ENCODE measurements around the gene SMU1.

Gene SMU1

GRCh38 chr9:33032865-33033264 is 43.6 kb downstream of the SMU1 start:
- H3K27ac ChIP-seq = no peak overlapping the region
- TF ChIP-seq, protein P1, sequence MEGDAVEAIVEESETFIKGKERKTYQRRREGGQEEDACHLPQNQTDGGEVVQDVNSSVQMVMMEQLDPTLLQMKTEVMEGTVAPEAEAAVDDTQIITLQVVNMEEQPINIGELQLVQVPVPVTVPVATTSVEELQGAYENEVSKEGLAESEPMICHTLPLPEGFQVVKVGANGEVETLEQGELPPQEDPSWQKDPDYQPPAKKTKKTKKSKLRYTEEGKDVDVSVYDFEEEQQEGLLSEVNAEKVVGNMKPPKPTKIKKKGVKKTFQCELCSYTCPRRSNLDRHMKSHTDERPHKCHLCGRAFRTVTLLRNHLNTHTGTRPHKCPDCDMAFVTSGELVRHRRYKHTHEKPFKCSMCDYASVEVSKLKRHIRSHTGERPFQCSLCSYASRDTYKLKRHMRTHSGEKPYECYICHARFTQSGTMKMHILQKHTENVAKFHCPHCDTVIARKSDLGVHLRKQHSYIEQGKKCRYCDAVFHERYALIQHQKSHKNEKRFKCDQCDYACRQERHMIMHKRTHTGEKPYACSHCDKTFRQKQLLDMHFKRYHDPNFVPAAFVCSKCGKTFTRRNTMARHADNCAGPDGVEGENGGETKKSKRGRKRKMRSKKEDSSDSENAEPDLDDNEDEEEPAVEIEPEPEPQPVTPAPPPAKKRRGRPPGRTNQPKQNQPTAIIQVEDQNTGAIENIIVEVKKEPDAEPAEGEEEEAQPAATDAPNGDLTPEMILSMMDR (IDR thresholded peaks at IDR 0.05) = no peak
- no peak for TF ChIP-seq ZFX (IDR thresholded peaks at IDR 0.05; ENCODE audit: borderline replicate concordance)

DNA sequence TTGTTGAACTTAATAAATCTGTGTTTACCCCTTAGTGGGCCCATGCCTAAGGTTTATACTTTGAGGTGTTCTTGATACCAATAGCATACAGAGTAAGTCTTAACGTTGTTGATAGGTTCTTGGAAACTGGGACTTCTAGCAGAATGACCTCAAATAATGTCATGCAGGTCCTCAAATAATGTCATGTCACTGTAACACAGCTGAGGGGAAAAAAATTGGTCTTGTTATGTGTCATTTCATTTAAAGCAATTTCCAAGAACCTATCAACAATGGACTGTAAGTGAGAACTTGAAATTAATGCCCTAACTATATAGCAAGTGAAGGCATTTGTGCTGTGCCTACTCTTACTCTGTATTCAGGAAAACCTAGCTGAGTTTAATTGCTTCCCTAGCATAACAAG is 44.2 kb downstream of the SMU1 start:
- no peak overlapping the region for H3K27ac ChIP-seq
- TF ChIP-seq, protein P1 (IDR thresholded peaks at IDR 0.05) = no peak
- no peak for TF ChIP-seq ZFX (IDR thresholded peaks at IDR 0.05; ENCODE audit: borderline replicate concordance)

DNA sequence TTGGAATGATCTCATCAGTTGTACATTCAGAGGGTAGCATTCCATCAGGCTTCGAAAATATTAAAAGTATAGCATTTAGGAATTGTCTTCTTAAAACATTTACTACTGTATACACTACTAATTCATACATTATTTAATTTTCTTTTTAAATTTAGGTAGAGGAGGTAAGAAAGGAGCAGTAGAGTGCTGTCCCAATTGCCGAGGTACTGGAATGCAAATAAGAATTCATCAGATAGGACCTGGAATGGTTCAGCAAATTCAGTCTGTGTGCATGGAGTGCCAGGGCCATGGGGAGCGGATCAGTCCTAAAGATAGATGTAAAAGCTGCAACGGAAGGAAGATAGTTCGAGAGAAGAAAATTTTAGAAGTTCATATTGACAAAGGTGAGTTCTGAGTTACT is 46.2 kb downstream of the SMU1 start:
- TF ChIP-seq, protein P1 (IDR thresholded peaks at IDR 0.05) = no peak
- TF ChIP-seq ZFX (IDR thresholded peaks at IDR 0.05; ENCODE audit: borderline replicate concordance) = no peak
- no peak overlapping the region for H3K27ac ChIP-seq

DNA sequence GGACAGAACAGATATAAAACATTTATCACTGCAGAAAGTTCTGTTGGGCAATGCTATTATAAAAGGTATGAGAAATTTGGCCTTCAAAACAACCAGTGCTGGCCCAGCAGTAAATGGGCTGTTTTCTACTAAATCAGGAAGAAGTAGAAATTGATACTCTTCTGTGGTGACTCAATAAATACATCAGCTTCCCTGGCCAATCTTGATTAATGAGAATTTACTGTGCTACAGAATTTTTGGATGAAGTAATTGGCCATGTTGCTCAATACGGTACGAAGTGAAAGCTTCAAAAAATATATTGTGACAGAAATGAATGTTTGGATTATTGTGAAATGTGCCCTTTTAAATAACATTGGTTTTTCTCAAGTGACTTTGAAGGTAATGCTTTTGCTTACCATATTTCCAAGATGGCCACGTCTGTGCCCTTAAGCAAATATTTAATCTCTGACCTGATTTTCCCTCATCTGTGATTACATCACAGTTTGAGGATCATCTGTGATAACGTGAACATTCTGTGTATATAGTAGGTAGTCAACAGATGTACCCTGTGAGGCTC is 47.2 kb downstream of the SMU1 start:
- peak overlapping the region; percentile 17 for H3K27ac ChIP-seq
- TF ChIP-seq ZFX (IDR thresholded peaks at IDR 0.05; ENCODE audit: borderline replicate concordance) = no peak
- TF ChIP-seq, protein P1 (IDR thresholded peaks at IDR 0.05) = no peak

DNA sequence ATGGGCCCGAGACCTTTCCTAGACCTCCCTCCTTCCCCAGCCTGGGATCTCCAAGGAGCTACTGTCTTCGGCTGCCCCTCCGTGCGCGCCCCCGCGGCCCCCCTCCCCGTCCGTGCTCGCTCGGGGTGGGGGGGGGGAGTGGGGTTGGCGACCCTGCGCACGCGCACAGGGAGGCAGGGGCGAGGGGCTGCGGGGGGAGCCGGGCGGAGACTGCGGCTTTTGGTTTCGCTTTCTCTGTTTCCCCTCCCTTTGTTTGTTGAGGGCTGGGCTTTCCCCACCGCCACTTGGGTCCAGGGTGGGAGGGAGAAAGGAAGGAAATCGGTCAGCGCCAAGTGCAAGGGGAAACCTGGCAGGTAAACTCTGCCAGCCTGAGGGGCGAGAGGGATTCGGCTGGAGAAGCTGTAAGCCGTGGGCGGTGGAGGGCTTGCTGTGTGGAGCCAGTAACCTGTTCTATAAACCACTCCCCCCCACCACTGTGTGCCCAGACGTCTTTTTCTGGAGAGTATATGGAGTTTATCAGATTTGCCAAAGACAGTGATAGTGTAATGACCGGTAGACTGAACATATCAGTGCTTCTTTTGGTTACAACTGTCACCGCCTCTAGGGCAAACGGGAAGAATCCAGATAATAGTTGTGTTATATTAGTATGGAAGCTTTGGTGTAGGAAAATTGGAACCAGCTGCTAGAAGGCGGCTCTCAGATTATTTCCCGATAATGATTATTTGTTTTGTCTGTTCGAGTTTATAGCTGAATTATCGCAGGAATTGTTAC is 50.7 kb downstream of the SMU1 start:
- no peak for TF ChIP-seq ZFX (IDR thresholded peaks at IDR 0.05; ENCODE audit: borderline replicate concordance)
- TF ChIP-seq, protein P1 (IDR thresholded peaks at IDR 0.05) = no peak
- H3K27ac ChIP-seq = peak overlapping the region; percentile 90

DNA sequence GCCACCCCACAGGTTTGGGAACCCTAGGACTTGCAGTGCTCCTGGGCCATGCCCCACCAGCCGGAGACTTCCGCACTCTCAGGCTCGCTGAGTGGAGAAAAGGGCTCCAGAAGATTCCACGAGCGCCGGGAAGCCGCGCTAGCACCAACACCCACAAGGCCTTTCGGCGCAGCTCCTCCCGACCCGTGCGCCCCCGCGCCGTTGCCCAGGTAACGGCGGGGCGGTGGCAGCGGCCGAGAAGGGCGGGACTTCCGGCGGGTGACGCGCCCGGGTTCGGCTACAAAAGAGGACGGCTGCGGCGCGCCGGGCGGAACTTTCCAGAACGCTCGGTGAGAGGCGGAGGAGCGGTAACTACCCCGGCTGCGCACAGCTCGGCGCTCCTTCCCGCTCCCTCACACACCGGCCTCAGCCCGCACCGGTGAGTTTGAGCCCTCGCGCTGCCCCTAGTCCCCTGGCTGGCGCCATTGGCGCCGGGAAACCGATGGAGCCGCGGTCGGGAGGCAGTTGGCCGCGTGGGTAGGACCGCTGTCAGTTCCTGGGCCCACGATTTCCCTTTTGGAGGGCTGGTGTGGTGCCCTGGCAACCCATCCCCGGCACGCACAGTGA is 51.4 kb downstream of the SMU1 start, which contains the start of gene DNAJA1:
TSS of gene DNAJA1 (plus strand) at position 308 of the 606 bp plus-strand sequence. CDS start 1,212 bp downstream, outside the sequence.
- peak within 1 kb of the TSS; percentile 90 for H3K27ac ChIP-seq
- TF ChIP-seq, protein P1 (IDR thresholded peaks at IDR 0.05) = no peak
- TF ChIP-seq ZFX (IDR thresholded peaks at IDR 0.05; ENCODE audit: borderline replicate concordance) = no peak

All from 22Rv1 (cell line).